GM10847 (cell line): ENCODE measurements around the gene CD5L.

Experiments used
- POLR2A ChIP-seq: IDR thresholded peaks from 2 replicates; pipeline ENCODE4 v1.6.1; 2011; ENCODE audit not compliant: insufficient read length; ENCODE audit errors: extremely low read depth

Gene CD5L

DNA sequence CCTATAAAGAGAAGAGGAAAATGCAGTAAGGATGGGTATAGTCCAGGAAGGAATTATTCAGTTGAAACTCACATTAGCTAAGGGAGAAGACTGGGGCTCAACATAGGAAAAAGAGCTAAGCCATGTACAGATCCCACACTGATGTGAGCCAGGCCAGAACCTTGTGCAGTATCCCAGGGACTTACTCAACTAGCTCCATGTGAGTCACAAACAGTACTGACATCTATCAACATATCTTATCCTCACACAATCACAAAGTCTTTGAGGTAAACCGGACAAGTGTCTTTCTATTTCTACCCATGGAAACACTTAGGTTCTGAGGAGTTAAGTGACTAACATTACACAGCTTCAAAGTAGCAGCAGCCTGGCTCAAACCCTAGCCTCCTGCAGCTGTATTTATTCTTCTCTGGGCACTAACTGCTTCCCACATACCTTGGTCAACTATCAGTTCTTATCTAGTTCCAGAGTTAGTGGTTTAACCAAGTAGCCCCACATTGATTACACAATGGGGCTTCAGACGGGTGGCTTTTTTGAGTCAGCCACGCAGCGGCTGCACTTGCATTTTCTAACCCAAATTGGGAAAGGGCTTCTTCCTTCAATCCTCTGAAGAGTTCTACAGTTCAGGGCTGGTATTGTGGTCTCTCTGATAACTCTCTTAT lies 9.5 kb downstream of the CD5L start:
- TF ChIP-seq POLR2A = no peak

DNA sequence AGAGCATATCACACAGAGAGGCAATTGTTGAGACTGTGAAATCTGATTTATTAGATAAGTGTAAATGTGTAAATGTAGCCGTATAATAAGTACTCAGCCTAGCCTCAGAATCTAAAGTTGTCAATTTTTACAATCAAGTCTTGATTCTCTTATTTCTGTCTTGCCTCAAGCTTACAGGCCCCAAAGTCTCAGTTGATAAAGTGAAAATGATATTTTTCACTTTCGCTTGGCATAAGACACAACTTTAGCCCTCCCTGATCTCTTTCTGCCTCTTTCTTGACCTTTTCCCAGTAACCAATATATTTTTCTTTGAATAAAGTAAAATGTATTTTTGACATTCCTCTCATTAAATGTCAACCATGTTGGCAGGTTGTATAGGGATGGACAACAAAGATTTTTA lies 10.7 kb downstream of the CD5L start:
- TF ChIP-seq POLR2A = no peak

DNA sequence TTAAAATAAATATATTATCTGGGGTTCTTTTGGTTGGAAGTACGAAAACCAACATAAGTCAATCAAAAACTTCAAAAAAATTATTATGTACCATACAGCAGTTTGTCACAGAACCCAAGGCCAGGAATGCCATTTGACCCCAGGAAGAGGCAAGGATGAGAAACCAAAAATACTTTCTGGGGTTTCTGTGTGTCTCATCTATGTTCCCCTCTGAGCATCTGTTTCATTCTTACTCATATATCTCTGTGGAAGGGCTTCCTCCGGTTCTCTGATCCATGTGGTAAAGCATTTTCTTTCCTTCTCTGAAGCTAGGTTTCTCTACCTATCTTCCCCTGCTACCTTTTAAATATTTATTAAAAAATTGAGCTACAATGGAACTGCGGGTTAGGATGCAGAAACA lies 11.9 kb downstream of the CD5L start:
- no peak for TF ChIP-seq POLR2A

DNA sequence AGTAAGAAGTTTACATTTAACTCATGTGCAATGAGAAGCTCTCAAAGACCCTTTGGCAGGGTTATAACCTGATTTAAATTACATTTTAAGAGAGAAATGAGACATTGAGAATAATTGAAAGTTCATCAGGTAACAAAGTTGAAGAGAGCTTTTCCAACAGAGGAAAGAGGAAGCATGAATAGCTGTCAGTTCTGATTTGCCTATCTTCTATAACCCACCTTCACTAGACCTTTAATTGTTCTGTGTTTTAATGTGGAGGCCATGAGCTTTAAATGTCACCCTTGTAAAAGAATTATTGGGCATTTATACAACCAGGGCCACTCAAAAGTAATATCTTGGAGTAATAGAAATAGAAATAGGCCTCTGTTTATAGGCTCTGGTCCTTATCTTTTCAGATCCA lies 12.4 kb downstream of the CD5L start:
- no peak for TF ChIP-seq POLR2A

DNA sequence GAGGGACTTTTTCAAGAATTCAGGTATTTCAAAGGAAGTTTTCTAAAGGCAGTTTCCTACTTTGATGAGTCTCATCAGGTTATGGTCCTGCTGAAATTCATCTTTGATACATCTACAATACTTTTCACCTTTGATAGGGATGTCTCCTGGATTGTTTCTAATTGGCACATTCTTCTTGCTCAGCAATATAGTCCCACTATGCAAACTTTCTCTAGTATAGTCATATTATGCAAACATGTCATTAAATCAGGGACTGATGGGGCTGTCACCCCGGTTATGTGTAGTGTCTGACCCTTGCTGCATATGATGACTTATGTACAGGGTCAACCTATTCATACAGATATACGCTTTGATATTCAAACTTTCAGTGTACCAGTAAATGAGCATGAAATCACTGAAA lies 21.3 kb downstream of the CD5L start:
- TF ChIP-seq POLR2A = no peak

DNA sequence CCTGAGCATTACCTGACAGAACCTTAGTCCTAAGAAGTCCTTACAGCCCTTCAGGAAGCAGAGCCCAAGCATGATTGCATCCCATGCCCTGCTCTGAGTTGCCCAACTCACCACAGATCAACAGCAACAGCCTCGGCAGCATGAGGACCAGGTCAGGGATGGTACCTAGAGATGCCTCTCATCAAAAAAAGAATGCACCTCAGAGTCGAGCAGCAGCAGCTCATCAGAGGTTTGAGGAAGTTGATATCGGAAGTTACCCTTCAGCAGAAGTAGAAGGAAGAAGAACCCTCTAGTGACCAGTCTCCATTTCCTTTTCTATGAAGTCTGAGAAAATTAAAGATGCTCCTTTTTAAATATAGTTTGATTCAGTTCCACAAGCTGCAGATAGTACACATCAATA lies 21.7 kb downstream of the CD5L start, which contains the start of gene FCRL1:
FCRL1 (minus strand) TSS at position 225 of the 400 bp plus-strand sequence; CDS start at position 142, 83 bp downstream.
- TF ChIP-seq POLR2A = no peak

DNA sequence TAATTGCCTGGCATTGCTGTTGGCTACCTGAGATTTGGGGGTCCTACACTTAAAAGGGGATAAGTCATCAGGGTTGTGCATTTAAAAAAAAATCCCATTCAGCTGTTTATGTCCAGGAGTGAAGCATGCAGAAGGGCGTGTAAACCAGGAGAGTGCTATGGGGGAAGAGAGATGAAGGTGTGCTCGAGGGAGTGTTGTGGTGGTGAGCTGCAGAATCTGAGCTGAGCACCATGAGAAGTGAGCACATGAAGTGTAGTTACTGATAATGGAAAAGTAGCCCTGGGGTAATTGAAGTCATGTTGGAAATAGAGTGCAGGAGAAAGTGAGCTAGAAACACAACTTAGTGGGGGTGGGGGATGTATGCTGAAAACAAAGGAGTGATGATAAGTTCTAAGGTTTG lies 22.4 kb downstream of the CD5L start:
- TF ChIP-seq POLR2A = no peak

DNA sequence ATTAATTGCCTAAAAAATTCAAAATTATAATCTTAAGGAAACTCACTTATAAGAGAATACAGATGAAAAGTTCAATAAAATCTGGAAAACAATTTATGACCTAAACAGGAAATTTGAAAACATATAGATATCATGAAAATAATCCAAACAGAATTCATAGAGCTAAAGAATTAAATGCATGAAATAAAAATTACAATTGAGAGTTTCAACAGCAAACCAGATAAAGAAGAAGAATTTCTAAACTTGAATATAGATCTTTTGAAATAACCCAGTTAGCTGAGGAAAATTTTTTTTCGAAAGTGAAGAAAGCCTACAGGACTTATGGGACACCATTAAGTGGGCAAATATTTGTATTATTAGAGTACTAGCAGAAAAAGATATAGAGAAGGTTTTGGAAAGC lies 28.3 kb downstream of the CD5L start:
- no peak for TF ChIP-seq POLR2A

DNA sequence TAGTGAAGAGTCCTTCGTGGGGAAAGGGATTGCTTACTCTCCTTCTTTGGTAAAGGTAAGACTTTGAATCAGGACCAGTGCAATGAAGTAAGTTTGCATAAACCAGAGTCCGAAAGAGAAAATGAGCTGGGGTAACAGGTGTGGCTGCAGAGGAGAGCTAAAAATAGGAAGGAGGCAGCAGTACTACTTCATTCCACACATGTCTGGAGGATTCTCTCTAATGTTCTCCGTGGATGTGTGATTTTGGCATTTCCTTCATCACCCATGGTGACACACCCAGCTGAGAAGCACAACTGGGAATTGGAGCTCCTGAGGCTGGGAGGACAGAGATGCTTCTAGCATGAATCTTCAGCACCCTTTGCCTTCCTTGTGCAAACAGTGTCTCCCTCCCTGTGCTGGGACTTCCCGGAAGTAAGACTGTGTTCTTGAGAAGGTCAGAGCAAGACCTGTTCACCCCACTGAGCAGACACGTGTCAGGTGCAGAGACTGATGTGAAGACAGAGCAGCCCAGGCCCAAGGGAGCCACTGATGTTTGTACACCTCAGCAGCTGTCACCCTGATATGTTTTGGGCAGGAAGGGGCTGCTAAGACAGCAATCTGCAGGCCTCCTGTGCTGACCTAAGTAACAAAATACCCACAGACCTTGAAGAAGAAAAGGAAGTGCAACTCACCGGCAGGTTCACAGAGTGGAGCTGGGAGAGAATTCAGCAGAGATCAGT lies 35.0 kb downstream of the CD5L start:
- TF ChIP-seq POLR2A = no peak

DNA sequence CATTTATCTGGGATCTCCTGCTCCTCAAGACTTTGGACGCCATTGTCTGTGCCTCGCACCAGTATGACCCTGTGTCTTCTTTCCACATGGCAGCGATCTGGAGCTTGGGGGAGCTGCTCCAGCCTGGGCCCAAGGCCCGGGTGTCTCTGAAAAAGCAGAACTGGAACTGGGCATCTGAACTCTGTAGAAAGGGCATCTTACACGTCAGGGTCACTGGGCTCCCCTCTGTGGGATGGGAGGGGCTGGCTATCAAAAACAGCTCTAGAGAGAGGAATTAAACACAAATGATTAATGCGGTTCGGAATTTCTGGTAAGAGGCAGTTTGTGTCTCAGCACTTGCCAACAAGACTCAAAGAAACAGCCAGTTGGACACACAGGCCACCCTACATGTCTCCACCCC lies 37.8 kb downstream of the CD5L start:
- no peak for TF ChIP-seq POLR2A

DNA sequence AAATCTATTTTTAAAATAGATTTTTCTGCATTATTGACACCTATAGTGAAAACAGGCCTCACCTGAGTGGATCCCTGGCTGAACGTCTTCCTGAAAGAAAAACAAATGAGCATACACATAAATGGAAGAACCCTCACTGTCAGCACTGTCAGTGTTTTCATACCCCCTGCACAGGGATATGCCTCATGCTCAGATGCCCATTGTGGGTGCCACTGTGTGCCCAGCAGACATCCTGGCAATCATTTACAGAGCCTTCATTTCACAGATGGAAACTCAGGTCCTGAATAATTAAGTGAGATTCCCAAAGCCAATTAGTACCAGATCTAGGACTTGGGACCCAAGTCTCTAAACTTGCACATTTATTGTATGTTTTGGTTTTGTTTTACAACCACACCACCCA lies 41.6 kb downstream of the CD5L start:
- no peak for TF ChIP-seq POLR2A

DNA sequence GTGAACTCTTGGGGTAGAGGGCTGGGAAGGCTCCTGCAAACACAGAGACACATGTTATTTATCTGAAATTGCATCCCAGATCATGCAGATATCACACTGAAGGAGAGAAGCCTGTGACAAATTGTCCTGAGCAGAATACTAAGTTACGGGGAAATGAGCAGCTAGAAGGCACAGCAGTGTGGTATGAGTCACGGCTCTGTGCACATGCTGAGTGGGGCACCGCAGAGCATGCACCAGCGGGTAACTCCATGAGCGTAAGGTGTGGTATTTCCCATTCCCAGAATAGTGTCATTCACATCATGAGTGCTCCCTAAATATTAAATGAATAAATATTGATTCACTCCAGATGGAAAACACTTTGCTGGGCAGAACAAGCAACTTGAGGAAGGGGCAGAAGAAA lies 43.4 kb downstream of the CD5L start:
- no peak for TF ChIP-seq POLR2A

DNA sequence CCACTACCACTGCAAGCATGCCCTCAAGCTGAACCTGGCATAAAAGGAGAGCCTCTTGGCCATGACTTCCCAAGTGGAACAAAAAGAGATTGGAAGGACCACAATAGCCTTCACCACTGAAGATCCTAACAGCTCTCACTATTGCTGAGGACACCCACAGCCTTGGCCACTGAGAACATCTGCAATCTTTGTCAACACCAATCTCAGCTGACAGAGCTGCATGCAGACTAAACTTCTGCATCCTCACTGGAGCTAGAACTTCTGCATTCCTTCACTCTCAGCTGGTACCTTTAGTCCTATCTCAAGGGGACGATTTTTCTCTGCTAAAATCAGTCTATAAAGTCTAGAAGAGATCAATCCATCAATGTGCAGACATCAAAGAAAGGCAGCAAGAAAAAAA lies 56.4 kb downstream of the CD5L start:
- TF ChIP-seq POLR2A = no peak

DNA sequence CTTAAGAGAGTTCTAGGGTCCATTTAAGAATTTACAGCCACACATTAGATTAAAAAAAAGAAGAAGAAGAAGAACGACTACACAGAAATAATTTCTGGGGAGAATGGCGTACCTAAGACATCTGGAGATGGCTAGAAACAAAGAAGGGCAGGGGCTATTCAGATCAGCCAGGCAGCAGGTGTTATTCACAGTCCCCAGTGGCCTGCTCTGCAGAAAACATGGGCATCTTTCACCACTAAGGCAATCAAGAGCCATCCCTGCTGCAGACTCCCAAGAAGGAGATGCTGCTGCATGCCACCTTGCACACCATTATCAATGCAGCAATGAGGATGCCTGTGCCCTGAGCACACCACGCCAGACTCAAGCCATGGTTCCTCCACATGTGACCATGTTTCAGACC lies 56.8 kb downstream of the CD5L start:
- TF ChIP-seq POLR2A = no peak

DNA sequence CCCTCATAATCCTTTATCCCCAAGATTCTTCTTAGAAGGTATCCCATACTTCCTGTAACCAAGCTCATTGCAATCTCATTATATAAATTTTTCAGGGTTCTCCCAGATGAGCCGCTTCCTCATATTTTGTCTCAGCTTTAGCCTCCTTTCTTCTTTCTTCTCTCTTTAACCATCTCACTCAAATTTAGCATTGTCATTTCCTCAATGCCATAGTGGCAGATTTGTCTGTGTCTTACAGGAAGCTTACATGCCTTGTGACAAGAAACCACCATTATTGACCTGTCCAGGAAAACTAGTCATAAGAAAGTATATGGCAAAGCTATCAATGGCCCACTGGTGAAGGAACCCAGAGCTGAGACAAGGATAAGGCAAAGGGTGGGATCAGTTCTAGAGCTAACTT lies 58.7 kb downstream of the CD5L start:
- no peak for TF ChIP-seq POLR2A

DNA sequence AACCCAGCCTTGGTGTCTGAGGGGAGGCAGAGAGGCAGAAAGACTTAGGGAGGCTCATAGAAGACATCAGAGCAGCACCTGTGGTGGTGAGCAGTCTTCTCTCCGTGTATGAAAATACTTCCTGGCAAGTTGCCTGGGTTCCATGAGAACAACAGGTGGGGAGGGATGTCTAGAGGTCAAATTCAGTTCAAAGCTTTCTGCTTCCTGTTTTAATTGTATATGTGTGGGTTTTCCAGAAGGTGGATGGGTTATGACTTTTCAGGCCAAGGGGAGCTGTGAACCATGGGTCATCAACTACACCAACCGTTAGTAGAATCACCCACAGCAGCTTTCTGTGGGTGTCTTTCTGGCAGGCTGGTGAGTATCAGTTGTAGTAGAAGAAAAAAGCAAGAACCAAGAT lies 60.6 kb downstream of the CD5L start:
- TF ChIP-seq POLR2A = no peak
